Calu3 (cell line): ENCODE measurements around the gene ARR3. TPM values are rescaled to one million over a fixed set of nuclear protein-coding genes. Genes with fewer than 3 reads are reported as not detected.

Experiments used
- BruUV-seq: library from RNA; stranded (reverse); fragments of 400-500 nt; replicated peaks from 2 replicates; lab custom pipeline; 2021; lab: Mats Ljungman, UMichigan
- CTCF ChIA-PET: fragments of 300-600 bp; sonication (Branson Sonifier 250); formaldehyde crosslinking; loops from one replicate; lab custom pipeline; 2022; ENCODE audit warnings: antibody characterized with exemption; lab: Charles Lee
- DNase-seq: peaks from one replicate; pipeline ENCODE4 v3.0.0; 2022
- H3K27ac Mint-ChIP-seq: one replicate; pipeline ENCODE4 v1.8.0; 2022; ENCODE audit warnings: mixed read lengths; ENCODE audit not compliant: unreplicated experiment
- H3K27me3 Mint-ChIP-seq: one replicate; pipeline ENCODE4 v1.8.0; 2022; ENCODE audit warnings: mixed read lengths; ENCODE audit not compliant: unreplicated experiment
- H3K36me3 Mint-ChIP-seq: one replicate; pipeline ENCODE4 v1.8.0; 2022; ENCODE audit warnings: mild to moderate bottlenecking, moderate library complexity, mixed read lengths; ENCODE audit not compliant: insufficient read depth, unreplicated experiment
- H3K4me1 Mint-ChIP-seq: one replicate; pipeline ENCODE4 v1.8.0; 2022; ENCODE audit warnings: mild to moderate bottlenecking, low read depth, mixed read lengths; ENCODE audit not compliant: unreplicated experiment
- H3K4me3 Mint-ChIP-seq: one replicate; pipeline ENCODE4 v1.8.0; 2022; ENCODE audit warnings: mild to moderate bottlenecking, low read depth, moderate library complexity, mixed read lengths; ENCODE audit not compliant: unreplicated experiment
- H3K9me3 Mint-ChIP-seq: one replicate; pipeline ENCODE4 v1.8.0; 2022; ENCODE audit warnings: low read depth, mixed read lengths; ENCODE audit not compliant: unreplicated experiment
- CTCF ChIP-seq: fragments of 200-600 bp; IDR thresholded peaks from one replicate; pipeline ENCODE4 v1.8.0; 2022; ENCODE audit warnings: antibody characterized with exemption; ENCODE audit not compliant: unreplicated experiment
- intact Hi-C: fragments of 100-400 bp; cut with micrococcal nuclease; formaldehyde crosslinking; loops from one replicate; pipeline ENCODE4 v1.10.0; 2022; ENCODE audit not compliant: unreplicated experiment
- total RNA-seq: library from RNA; stranded (reverse); gene quantifications from 2 replicates; pipeline ENCODE4 v1.2.3, GENCODE V29; 2022

ARR3 gene
- total RNA-seq, 1 experiment from 2014 or later = not detected

GRCh38 chrX:70244881-70245280, 23.3 kb upstream of the ARR3 start:
- no TSS peak for BruUV-seq
- TF ChIP-seq CTCF = no peak
- H3K4me1 Mint-ChIP-seq = no peaks in the 10 kb centered on the region
- no peak for DNase-seq
- no peaks in the 10 kb centered on the region for H3K27me3 Mint-ChIP-seq
- H3K27ac Mint-ChIP-seq = no peak overlapping the region
- no peaks in the 10 kb centered on the region for H3K9me3 Mint-ChIP-seq
- H3K36me3 Mint-ChIP-seq = no peaks in the 10 kb centered on the region
- CTCF ChIA-PET = interaction anchor here (0.6 kb wide), 1 partner anchor 1350 kb away, joined by 7 read pairs; no protein-coding TSS in a partner anchor
- intact Hi-C loops = no loop called here
- no peak overlapping the region for H3K4me3 Mint-ChIP-seq

DNA sequence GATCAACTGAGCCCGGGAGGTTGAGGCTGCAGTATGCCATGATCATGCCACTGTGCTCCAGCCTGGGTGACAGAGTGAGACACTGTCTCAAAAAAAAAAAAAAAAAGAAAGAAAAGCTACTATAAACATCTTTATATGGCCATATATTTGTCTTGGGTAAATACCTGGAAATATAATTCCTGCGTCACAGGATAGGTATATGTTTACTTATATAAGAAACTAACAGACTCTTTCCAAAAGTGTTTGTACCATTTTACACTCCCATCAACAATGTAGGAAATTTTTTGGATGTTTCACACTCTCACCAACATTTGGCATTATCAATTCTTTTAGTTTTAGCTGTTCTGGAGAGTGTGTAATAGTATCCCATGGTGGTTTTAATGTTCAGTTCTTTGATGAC, 20.9 kb upstream of the ARR3 start:
- no peak for TF ChIP-seq CTCF
- DNase-seq = no peak
- Mint-ChIP-seq H3K36me3 (no peaks in the 10 kb centered on the region), H3K4me3 (no peak overlapping the region), H3K9me3 (no peaks in the 10 kb centered on the region), H3K27me3 (no peaks in the 10 kb centered on the region), H3K27ac (no peak overlapping the region), H3K4me1 (no peaks in the 10 kb centered on the region)
- BruUV-seq = no TSS peak
- CTCF ChIA-PET = no interaction called here
- intact Hi-C loops = no loop called here

DNA sequence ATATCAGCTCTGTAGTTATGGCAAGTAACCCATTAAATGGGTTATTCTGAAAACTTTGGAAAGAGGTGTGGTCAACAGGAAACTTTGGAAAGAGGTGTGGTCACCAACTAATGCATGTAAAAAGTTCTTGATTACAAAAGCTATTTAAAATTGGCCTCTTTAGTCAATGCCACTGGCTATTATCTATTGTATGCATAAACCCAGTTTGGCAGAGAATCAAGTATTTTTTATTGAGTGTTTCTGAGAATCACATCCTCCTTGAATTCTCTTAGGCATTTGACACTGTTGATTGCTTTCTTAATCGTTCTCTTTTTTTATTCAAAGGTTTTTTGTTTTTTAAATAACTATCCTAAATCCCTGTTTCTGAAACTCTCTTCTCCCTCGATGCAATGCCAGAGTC, 15.6 kb upstream of the ARR3 start:
- intact Hi-C loops = no loop called here
- no peaks in the 10 kb centered on the region for H3K27me3 Mint-ChIP-seq
- H3K27ac Mint-ChIP-seq = no peak overlapping the region
- H3K4me3 Mint-ChIP-seq = no peak overlapping the region
- no peak for TF ChIP-seq CTCF
- DNase-seq = no peak
- CTCF ChIA-PET = no interaction called here
- H3K36me3 Mint-ChIP-seq = no peaks in the 10 kb centered on the region
- BruUV-seq = no TSS peak
- H3K4me1 Mint-ChIP-seq = peaks cover 44% of the 10 kb centered on the region
- H3K9me3 Mint-ChIP-seq = peaks cover 2% of the 10 kb centered on the region

DNA sequence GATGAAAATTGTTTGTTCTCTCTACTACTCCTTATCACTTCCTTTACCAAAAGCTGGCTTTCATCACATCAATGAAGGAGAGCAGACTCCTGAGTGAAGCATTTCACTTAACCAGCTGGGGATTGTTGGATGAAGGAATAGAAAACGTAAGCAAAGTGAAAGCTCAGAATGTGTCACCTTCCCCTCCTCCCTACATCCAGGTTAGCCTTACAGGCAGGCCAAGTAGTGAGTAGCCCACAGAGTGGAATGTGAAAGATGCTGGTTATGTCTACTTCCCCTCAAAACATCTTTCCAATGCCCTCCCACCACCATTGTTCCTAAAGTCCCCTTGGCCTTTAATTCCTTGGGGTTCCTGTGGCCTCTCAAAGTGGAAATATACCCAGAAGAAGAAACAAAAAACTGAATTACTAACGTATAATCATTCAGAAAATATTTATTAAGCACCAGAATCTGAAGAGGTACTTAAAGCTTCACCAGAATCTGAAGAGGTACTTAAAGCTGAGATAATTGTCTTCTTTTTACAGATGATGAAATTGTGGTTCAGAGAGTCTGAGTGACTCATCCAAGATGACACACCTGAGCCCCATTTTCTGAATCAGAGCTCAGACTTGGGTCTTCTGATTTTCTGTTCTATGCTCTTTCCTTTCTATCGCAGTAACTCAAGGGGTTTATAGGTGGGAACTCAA, 14.6 kb upstream of the ARR3 start:
- BruUV-seq = no TSS peak
- intact Hi-C loops = no loop called here
- no peak for TF ChIP-seq CTCF
- peaks cover 2% of the 10 kb centered on the region for H3K9me3 Mint-ChIP-seq
- H3K4me3 Mint-ChIP-seq = no peak overlapping the region
- DNase-seq = no peak
- no peaks in the 10 kb centered on the region for H3K27me3 Mint-ChIP-seq
- no peaks in the 10 kb centered on the region for H3K36me3 Mint-ChIP-seq
- CTCF ChIA-PET = no interaction called here
- H3K4me1 Mint-ChIP-seq = peaks cover 44% of the 10 kb centered on the region
- H3K27ac Mint-ChIP-seq = no peak overlapping the region
